IMR-90 (cell line): ENCODE measurements around the gene AP3D1. TPM values are rescaled to one million over a fixed set of nuclear protein-coding genes. Genes with fewer than 3 reads are reported as not detected.

Source experiments
- ATAC-seq: fragments of 200-7000 bp; cut with Tn5 transposase; 2 replicates; pipeline ENCODE4 v1.9.1; 2020; ENCODE audit warnings: low read depth, mild to moderate bottlenecking, moderate library complexity
- BruUV-seq: library from RNA; stranded (reverse); fragments of 400-500 nt; replicated peaks from 2 replicates; lab custom pipeline; 2021; lab: Mats Ljungman, UMichigan
- CTCF ChIA-PET: fragments of 300-600 bp; formaldehyde crosslinking; extraction: SDS; loops from one replicate; lab custom pipeline; 2021; ENCODE audit warnings: antibody characterized with exemption; lab: Yijun Ruan, JAX
- POLR2A ChIA-PET: fragments of 300-600 bp; sonication (Branson Sonifier 250); formaldehyde crosslinking; loops from one replicate; lab custom pipeline; 2022; ENCODE audit warnings: antibody characterized with exemption; ENCODE audit not compliant: unreplicated experiment; lab: Charles Lee
- DNase-seq: peaks from one replicate; pipeline ENCODE4 v3.0.0; 2013
- H2AFZ ChIP-seq: replicated peaks from 2 replicates; pipeline ENCODE3; 2013; ENCODE audit warnings: low read length, mild to moderate bottlenecking; ENCODE audit not compliant: poor library complexity
- H2AK5ac ChIP-seq: 2 replicates; pipeline ENCODE4 v1.6.1; 2013; ENCODE audit warnings: low read depth, low read length, inconsistent platforms
- H2AK9ac ChIP-seq: replicated peaks from 2 replicates; pipeline ENCODE3; 2013; ENCODE audit warnings: mild to moderate bottlenecking, low read depth, low read length, moderate library complexity; ENCODE audit not compliant: poor library complexity
- H2BK120ac ChIP-seq: 2 replicates; pipeline ENCODE4 v1.6.1; 2013; ENCODE audit warnings: low read depth, low read length, inconsistent platforms
- H2BK15ac ChIP-seq: 3 replicates; pipeline ENCODE4 v1.6.1; 2013; ENCODE audit warnings: low read depth, low read length, inconsistent platforms
- H2BK20ac ChIP-seq: 2 replicates; pipeline ENCODE4 v1.6.1; 2013; ENCODE audit warnings: low read depth, mild to moderate bottlenecking, inconsistent platforms, low read length, moderate library complexity
- H2BK5ac ChIP-seq: 2 replicates; pipeline ENCODE4 v1.6.1; 2013; ENCODE audit warnings: mild to moderate bottlenecking, low read depth, low read length, inconsistent platforms; ENCODE audit not compliant: poor library complexity, severe bottlenecking
- H3K14ac ChIP-seq: replicated peaks from 2 replicates; pipeline ENCODE4 v1.6.1; 2013; ENCODE audit warnings: low read depth, low read length, inconsistent platforms
- H3K18ac ChIP-seq: 2 replicates; pipeline ENCODE4 v1.6.1; 2013; ENCODE audit warnings: low read depth, low read length, control low read depth
- H3K23ac ChIP-seq: 2 replicates; pipeline ENCODE4 v1.6.1; 2013; ENCODE audit warnings: low read depth, low read length, inconsistent platforms
- H3K27ac ChIP-seq: 2 replicates; pipeline ENCODE4 v1.5.1; 2013; ENCODE audit warnings: mild to moderate bottlenecking, control low read depth, low read length; ENCODE audit not compliant: insufficient read depth
- H3K27me3 ChIP-seq: 2 replicates; pipeline ENCODE4 v1.6.1; 2013; ENCODE audit warnings: low read length; ENCODE audit not compliant: control insufficient read depth, insufficient read depth
- H3K36me3 ChIP-seq: 2 replicates; pipeline ENCODE4 v1.6.1; 2013; ENCODE audit warnings: low read length, mixed read lengths; ENCODE audit not compliant: control insufficient read depth, insufficient read depth
- H3K4ac ChIP-seq: 2 replicates; pipeline ENCODE4 v1.6.1; 2013; ENCODE audit warnings: low read depth, low read length, inconsistent platforms
- H3K4me1 ChIP-seq: 2 replicates; pipeline ENCODE4 v1.6.1; 2013; ENCODE audit warnings: low read length, mixed read lengths; ENCODE audit not compliant: control insufficient read depth, insufficient read depth
- H3K4me2 ChIP-seq: 2 replicates; pipeline ENCODE4 v1.6.1; 2013; ENCODE audit warnings: low read depth, mild to moderate bottlenecking, control low read depth, low read length, moderate library complexity
- H3K4me3 ChIP-seq: 2 replicates; pipeline ENCODE4 v1.5.1; 2013; ENCODE audit warnings: low read depth, mild to moderate bottlenecking, control low read depth, low read length, moderate library complexity; ENCODE audit not compliant: insufficient read depth
- H3K56ac ChIP-seq: 2 replicates; pipeline ENCODE4 v1.6.1; 2013; ENCODE audit warnings: low read length, inconsistent platforms; ENCODE audit not compliant: insufficient read depth; ENCODE audit errors: extremely low read depth
- H3K79me1 ChIP-seq, 2 experiments: 2 replicates each; pipeline ENCODE4 v1.6.1; 2013; ENCODE audit warnings: low read length in 2 of 2, inconsistent platforms in 1 of 2, low read depth in 1 of 2
- H3K9ac ChIP-seq: 2 replicates; pipeline ENCODE4 v1.6.1; 2013; ENCODE audit warnings: low read depth, low read length, control low read depth
- H3K9me1 ChIP-seq: 2 replicates; pipeline ENCODE4 v1.6.1; 2013; ENCODE audit warnings: low read length, inconsistent platforms; ENCODE audit not compliant: insufficient read depth
- H3K9me3 ChIP-seq: 2 replicates; pipeline ENCODE4 v1.6.1; 2013; ENCODE audit warnings: low read length; ENCODE audit not compliant: control insufficient read depth, insufficient read depth
- H4K20me1 ChIP-seq: 2 replicates; pipeline ENCODE4 v1.6.1; 2013; ENCODE audit warnings: low read length, inconsistent platforms; ENCODE audit not compliant: insufficient read depth
- H4K5ac ChIP-seq: 2 replicates; pipeline ENCODE4 v1.6.1; 2013; ENCODE audit warnings: mild to moderate bottlenecking, low read depth, low read length, control low read depth
- H4K8ac ChIP-seq, 2 experiments: 2 replicates each; pipeline ENCODE4 v1.6.1; 2013; ENCODE audit warnings: low read depth in 2 of 2, low read length in 2 of 2, control low read depth in 1 of 2, inconsistent platforms in 1 of 2
- H4K91ac ChIP-seq: 2 replicates; pipeline ENCODE4 v1.6.1; 2013; ENCODE audit warnings: low read depth, low read length, inconsistent platforms; ENCODE audit not compliant: insufficient read depth
- CEBPB ChIP-seq: IDR thresholded peaks from 2 replicates; pipeline ENCODE4 v1.6.1; 2012; ENCODE audit warnings: low read depth, low read length, improper control_type of control experiment
- CHD1 ChIP-seq: IDR thresholded peaks from 2 replicates; pipeline ENCODE4 v1.6.1; 2012; ENCODE audit warnings: low read depth, low read length, improper control_type of control experiment
- CTCF ChIP-seq: conservative IDR thresholded peaks from 2 replicates; pipeline ENCODE4 v1.5.1; 2012; ENCODE audit warnings: mild to moderate bottlenecking, low read depth, low read length, improper control_type of control experiment
- ELK1 ChIP-seq: fragments of 150-350 bp; IDR thresholded peaks from 2 replicates; pipeline ENCODE4 v1.6.1; 2016; ENCODE audit warnings: low read depth, mild to moderate bottlenecking, low read length, moderate library complexity, borderline replicate concordance
- FOS ChIP-seq: fragments of 150-350 bp; IDR thresholded peaks from 2 replicates; pipeline ENCODE4 v1.6.1; 2016; ENCODE audit warnings: low read depth, low read length
- MAFK ChIP-seq: IDR thresholded peaks from 2 replicates; pipeline ENCODE4 v1.6.1; 2012; ENCODE audit warnings: low read depth, low read length, improper control_type of control experiment
- MAZ ChIP-seq: IDR thresholded peaks from 2 replicates; pipeline ENCODE4 v1.6.1; 2012; ENCODE audit warnings: low read depth, mild to moderate bottlenecking, low read length, improper control_type of control experiment, moderate library complexity, borderline replicate concordance
- NFE2L2 ChIP-seq: fragments of 150-350 bp; IDR thresholded peaks from 2 replicates; pipeline ENCODE4 v1.6.1; 2016; ENCODE audit warnings: low read depth, mild to moderate bottlenecking, low read length
- POLR2A ChIP-seq: IDR thresholded peaks from 2 replicates; pipeline ENCODE4 v1.6.1; 2012; ENCODE audit warnings: mild to moderate bottlenecking, low read depth, low read length
- RAD21 ChIP-seq: IDR thresholded peaks from 2 replicates; pipeline ENCODE4 v1.6.1; 2012; ENCODE audit warnings: low read length, improper control_type of control experiment
- RFX5 ChIP-seq: IDR thresholded peaks from 2 replicates; pipeline ENCODE4 v1.8.0; 2012; ENCODE audit warnings: low read depth, mild to moderate bottlenecking, low read length, moderate library complexity
- SMC3 ChIP-seq: fragments of 150-350 bp; IDR thresholded peaks from 2 replicates; pipeline ENCODE4 v1.6.1; 2016; ENCODE audit warnings: low read depth, mild to moderate bottlenecking, antibody characterized with exemption, low read length, moderate library complexity
- USF2 ChIP-seq: fragments of 150-350 bp; IDR thresholded peaks from 2 replicates; pipeline ENCODE4 v1.6.1; 2017; ENCODE audit warnings: mild to moderate bottlenecking, antibody characterized with exemption, low read length, low read depth
- WGBS, 2 experiments: methylation state at CpG; one replicate each; pipeline versions ENCODE4 v1.1.5 to v1.1.7; 2013; ENCODE audit warnings: missing lambda C conversion rate in 2 of 2; ENCODE audit not compliant: insufficient read length in 1 of 2; ENCODE audit errors: extremely low coverage in 2 of 2; 5-methylcytosine and 5-hydroxymethylcytosine counted together
- dilution Hi-C: fragments of 300-500 bp; cut with HindIII; formaldehyde crosslinking; loops from one replicate; pipeline ENCODE4 v1.14.3; 2018; ENCODE audit warnings: low sequenced_read_pairs; ENCODE audit not compliant: unreplicated experiment
- in situ Hi-C: fragments of 300-500 bp; cut with MboI; formaldehyde crosslinking; loops from 3 replicates; pipeline ENCODE4 v1.14.3; 2019; ENCODE audit warnings: low sequenced_read_pairs, inconsistent platforms, mixed read lengths
- intact Hi-C: fragments of 100-400 bp; cut with micrococcal nuclease; formaldehyde crosslinking; loops from 2 replicates; pipeline ENCODE4 v1.10.0; 2022
- polyA plus RNA-seq, 3 experiments: library from polyadenylated mRNA; depleted of rRNA; stranded (reverse); fragments of >200 nt; gene quantifications; 2 replicates each; pipeline ENCODE4 v1.2.3, GENCODE V29; 2012; ENCODE audit warnings: low replicate concordance in 1 of 3
- total RNA-seq: library from RNA; depleted of rRNA; stranded (reverse); fragments of >200 nt; gene quantifications from 2 replicates; pipeline ENCODE4 v1.2.3, GENCODE V29; 2012

Gene AP3D1
- total and polyA plus RNA-seq, 2 of the 4 experiments (the other 2 are of a cell fraction) = 75.3 to 129 TPM

- no TSS peak for BruUV-seq
- no peak overlapping the region for H3K18ac ChIP-seq
Observed at GRCh38 chr19:2180114-2180513, 28.7 kb upstream of the AP3D1 start.

More at GRCh38 chr19:2180114-2180513, 28.7 kb upstream of the AP3D1 start:
- H3K79me1 ChIP-seq = peaks cover 10 to 85% of the 10 kb centered on the region in 2 experiments; a peak in 3 of 4 replicates
- H2AK9ac ChIP-seq = no peak overlapping the region
- TF ChIP-seq MAZ (no peak), RFX5 (no peak), MAFK (no peak), POLR2A (no peak), FOS (no peak), USF2 (no peak), NFE2L2 (no peak), CEBPB (no peak), CHD1 (no peak), CTCF (no peak), RAD21 (no peak), SMC3 (no peak), ELK1 (no peak)
- in situ Hi-C loops = no loop called here
- H3K4ac ChIP-seq = no peak overlapping the region
- no peaks in the 10 kb centered on the region for H3K9me3 ChIP-seq
- peaks cover 17% of the 10 kb centered on the region for H3K36me3 ChIP-seq
- no peak overlapping the region for H2AK5ac ChIP-seq
- H3K27ac ChIP-seq = no peak overlapping the region
- ATAC-seq (no peak), DNase-seq (no peak)
- WGBS, 2 experiments = 95% methylated on average over 9 of the region's 19 CpGs; no CpG with 5 or more reads in 1 of the 2 experiments
- no peak overlapping the region for H4K91ac ChIP-seq
- H2AFZ ChIP-seq = no peak overlapping the region
- H4K20me1 ChIP-seq = peaks cover 90% of the 10 kb centered on the region
- dilution Hi-C loops = no loop called here
- no peak overlapping the region for H3K23ac ChIP-seq
- H3K4me3 ChIP-seq = no peak overlapping the region
- no peak overlapping the region for H2BK5ac ChIP-seq
- peaks cover 24% of the 10 kb centered on the region; the same call in 1 of the 2 replicates for H3K9me1 ChIP-seq
- H3K9ac ChIP-seq = no peak overlapping the region
- intact Hi-C loops = no loop called here
- H2BK20ac ChIP-seq = no peak overlapping the region
- no peak overlapping the region for H2BK15ac ChIP-seq
- H4K5ac ChIP-seq = no peak overlapping the region
- no peak overlapping the region for H2BK120ac ChIP-seq
- POLR2A ChIA-PET = no interaction called here
- no peak overlapping the region for H4K8ac ChIP-seq
- CTCF ChIA-PET = no interaction called here
- no peak overlapping the region for H3K4me2 ChIP-seq
- peaks cover 10% of the 10 kb centered on the region for H3K4me1 ChIP-seq
- H3K56ac ChIP-seq = no peak overlapping the region
- no peak overlapping the region for H3K14ac ChIP-seq
- H3K27me3 ChIP-seq = no peaks in the 10 kb centered on the region
